HG03575 (cell line): ENCODE results near the gene WLS.
"Not testable (repeated sequence)": the region's sequence is repeated elsewhere in the genome, so short reads cannot be mapped to it uniquely, and the experiment has no call there.

Experiments
- ATAC-seq: cut with Tn5 transposase; IDR thresholded peaks from one replicate; pipeline ENCODE4 v1.9.1; 2021; ENCODE audit not compliant: unreplicated experiment, insufficient number of reproducible peaks, low FRiP score; ENCODE audit errors: extremely low read depth

The WLS gene

GRCh38 chr1:68173936-68174737, 58.2 kb downstream of the WLS start:
- ATAC-seq, result no peak

DNA sequence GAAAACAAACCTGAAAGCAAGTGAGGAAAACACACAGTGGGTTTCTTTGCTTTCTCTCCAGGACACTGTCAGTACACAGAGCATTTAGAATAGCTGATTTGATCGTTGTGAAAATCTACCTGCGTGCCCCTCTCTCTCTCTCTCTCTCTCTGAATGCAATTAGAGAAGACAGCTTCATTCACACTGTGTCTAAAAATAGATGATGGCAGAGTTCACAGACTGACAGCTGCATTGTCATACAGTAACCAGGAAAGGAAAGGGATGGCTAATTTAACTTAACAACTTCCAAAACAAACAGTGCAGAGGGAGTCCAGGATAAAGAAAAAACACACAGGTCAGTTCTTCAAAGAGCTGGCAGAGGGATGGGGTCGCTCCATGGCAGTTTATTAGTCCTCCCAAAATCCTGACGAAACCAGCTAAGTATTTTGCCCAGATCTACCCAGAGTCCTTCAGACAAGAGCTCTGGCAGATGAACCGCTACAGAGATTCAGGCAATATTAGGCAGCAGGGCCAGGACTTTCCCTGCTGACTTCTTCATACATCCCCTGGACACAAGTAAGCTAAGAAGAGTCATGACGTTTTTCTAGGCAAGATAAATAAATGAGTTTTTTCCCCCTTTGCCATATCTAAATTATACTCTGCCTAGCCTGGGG, 58.9 kb downstream of the WLS start:
- no peak for ATAC-seq

GRCh38 chr1:68171795-68172194, 60.5 kb downstream of the WLS start:
- not testable (repeated sequence) for ATAC-seq

GRCh38 chr1:68168545-68169171, 63.7 kb downstream of the WLS start:
- ATAC-seq, result no peak

DNA sequence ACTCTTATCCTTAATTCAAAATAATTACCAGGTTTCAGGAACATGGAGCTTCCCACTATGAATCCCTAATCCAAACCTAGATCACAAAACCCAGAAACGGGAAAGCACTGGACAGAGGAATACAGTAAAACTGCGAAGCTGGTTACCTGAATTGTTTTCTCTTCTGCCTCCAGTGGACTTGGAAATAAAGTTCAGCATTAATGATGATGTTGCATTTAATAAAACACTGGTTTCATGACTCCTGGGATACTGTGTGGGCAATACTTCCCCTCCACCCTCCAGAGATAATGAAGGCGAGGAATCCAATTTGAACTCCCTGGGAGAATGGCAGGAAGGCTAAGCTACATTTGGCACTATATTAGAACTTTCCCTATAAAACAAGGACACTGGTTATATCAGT, 65.1 kb downstream of the WLS start:
- ATAC-seq, result no peak

GRCh38 chr1:68166348-68166747, 66.0 kb downstream of the WLS start:
- ATAC-seq, result no peak

DNA sequence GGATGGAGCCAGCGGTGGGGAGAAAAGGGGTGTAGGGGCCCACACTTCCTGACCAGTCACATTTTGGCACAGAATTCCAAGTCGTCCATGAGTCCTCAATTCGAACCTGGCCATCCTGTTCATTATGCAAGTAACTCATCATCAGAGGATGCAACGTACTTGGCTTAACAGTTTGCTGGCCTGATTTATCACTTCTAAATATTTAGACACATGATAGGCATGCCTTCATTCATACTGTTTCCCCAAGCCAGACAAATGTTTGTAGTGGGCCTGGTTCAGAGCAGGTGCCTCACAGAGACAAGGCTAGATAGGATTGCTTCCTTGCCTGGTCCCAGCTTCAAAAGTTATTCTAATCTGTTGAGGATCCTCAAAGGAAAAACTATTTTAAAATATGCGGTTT, 66.7 kb downstream of the WLS start:
- no peak for ATAC-seq

GRCh38 chr1:68164918-68165317, 67.4 kb downstream of the WLS start:
- no peak for ATAC-seq

DNA sequence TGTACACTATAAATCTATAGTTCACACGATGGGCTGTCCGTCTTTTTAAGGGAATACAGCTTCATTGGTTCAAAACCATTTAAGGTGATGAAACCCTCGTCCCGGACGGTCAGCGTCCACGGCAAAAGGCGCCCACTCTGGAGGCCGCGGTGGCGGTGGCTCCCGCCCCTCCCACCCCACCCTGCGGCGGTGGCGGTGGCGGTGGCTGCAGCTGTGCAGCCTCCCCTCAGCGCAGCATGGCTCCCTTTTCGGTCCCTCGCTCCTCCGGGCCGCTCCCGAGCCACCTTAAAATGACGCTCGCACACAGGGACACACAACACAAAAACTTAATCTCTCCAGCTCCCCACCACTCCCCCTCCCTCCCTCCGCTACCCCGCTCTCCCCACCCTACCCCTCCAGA, 69.1 kb downstream of the WLS start:
- ATAC-seq, result no peak

DNA sequence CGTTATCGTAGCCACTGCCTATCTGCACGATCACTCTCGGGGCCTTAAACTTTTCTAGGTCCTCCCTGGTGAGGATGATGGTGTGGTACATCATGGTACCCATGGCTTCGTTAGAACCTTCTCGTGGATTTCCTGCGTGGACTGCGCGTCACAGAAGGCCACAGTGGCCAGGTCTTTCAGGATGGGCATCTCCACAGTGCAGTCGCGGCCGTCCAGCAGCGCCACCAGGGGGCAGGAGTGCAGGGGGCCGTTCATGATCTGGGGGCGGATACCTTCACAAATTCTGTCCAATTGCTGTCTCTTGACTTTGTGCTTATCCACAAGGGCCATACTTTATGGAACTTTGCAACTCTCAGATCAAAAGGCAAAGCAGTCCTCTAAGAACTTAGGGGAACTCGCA, 69.6 kb downstream of the WLS start:
- ATAC-seq, result no peak

- not testable (repeated sequence) for ATAC-seq
These were observed 70.7 kb downstream of the WLS start for GRCh38 chr1:68161672-68162071.

DNA sequence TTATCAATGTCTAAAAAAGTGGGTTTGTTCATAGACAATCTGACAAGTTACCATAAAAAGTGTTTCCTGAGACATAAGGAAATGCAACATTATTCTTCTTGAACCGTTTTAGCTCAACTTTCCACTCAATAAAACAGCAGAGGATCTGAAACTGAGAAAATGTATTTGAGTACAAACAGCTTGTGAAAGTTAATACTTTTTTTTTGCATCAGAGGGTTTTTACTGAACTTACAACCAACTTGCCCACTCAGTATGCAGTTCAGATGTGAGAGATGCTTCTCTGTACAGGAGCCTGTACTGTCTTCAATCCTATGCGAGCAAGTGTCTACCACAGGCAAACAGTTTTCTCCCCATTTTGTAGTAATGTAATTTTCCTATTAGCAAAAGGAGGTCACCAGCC, 71.4 kb downstream of the WLS start:
- peak; percentile 93 for ATAC-seq

DNA sequence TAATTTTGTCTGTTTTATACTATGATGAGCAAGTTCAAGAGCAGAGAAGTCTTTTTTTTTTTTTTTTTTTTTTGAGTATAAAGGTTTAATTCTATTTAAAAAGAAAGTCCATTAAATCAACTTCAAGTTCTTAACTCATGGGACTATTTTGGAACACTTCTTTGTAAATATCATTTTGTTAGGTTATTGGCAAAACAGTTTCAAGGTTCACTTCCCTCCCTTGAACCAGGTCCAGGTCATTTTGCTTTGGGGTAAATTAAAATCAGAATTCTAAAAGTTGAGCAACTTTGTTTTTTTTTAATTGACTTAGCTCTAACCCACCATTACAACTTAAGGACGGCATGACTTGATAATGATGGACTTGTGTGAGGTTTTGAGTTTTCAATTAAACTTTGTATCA, 72.3 kb downstream of the WLS start:
- ATAC-seq, result no peak

- ATAC-seq, result no peak
These were observed 73.5 kb downstream of the WLS start for GRCh38 chr1:68158837-68159236.

GRCh38 chr1:68157416-68157815, 74.9 kb downstream of the WLS start:
- ATAC-seq, result no peak

GRCh38 chr1:68151690-68152089, 80.6 kb downstream of the WLS start:
- ATAC-seq, result no peak

DNA sequence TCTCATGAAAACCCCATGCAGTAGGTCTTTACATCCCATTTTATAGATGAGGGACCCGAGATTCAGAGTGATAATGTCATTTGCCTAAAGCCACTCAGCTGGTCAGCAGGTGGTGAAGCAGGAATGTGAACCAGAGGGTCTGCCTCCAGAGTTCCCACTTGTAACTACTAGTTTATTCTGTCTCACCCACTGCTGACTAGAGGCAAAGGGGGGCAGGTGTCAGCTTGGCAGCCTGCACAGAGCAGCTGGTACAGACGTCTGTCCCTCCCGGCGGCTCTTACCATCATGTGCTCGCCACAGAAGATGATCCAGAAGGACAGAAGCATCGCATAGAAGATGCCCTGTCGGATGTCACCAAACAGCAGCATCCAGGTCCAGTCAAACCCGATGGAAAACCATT, 82.4 kb downstream of the WLS start:
- ATAC-seq, result no peak

DNA sequence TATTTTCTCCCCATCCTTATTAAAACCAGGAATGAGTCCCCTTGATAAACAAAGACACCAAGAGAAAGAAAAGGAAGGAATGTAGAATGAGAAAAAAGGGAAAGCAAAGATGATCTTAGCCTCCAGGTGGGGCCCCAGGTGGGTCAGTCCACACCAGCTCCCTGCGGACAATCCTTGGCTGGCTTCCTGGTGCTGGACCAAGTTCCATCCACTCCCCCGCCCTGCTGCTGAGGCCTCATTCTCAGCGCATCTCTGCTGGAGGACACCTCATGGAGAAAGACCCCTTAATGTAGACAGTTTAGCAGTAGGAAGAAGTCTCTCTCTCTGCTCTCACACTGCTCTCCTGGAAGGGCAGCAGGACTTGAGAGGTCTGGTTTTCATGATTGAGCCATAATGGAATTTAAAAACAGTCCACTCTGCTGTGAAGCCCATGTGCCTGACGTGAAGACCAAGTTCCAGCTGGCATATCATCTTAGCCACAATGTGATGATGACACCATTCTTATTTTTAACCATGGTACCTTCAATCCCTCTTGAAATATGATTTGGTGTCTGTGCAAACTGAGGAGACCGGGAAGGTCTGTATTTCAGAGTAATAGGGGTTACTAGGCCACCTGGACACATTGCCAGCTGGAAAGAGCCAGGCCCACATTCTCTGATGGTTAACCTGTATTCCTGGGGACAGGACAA, 83.1 kb downstream of the WLS start:
- no peak for ATAC-seq

GRCh38 chr1:68148631-68149030, 83.7 kb downstream of the WLS start:
- no peak for ATAC-seq
